ENCODE measurements around the gene CYGB. TPM values are rescaled to one million over a fixed set of nuclear protein-coding genes. Genes with fewer than 3 reads are reported as not detected.
A peak's percentile ranks its signal among the peaks of the same experiment; 100 is the strongest.

CYGB gene
- total and polyA plus RNA-seq, 2 of the 13 experiments (the other 11 are each of a cell fraction or from before 2014, with no cell fraction given), result 18.9 to 27.1 TPM

DNA sequence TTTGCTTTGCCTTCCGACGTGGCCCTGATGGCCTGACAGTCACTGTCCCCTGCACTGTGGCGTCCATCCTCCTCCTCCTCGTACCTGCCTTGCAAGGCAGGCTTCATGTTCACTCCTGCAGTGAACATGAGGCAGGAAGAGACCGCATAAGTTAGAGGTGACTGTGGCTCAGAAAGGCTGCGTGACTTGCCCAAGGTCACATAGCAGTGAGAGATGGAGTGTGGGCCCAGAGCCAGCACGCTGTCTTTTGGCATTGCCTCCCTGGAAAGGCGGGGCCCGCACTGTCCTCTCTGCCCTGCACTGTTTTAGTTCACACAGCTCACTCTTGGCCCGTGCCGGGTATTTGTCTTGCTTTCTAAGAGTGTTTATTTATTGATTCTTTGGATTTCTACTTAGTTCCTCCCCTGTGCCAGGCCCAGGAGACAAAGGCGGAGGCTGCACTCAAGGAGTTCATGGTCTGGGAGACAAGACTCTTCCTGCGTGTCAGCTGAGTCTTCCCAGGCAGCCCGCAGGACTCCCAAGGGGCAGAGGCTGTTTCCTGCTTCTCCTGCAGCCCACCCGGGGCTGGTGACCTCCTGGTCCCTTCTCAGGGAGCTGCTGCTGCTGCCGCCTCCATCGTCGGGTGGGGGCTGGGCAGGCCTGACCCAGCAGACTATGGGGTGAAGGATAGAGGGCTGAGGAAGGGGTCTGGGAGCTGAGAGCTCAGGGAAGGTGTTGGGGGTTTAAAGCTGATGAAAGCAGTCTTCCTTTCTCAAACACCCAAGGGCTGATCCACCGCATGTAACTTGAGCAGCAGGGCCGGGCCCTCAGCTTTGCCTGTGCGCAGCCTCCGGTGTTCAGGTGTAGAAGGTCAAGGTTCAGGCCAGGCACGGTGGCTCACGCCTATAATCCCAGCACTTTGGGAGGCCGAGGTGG is 12.7 kb downstream of the CYGB start (continued):
- TF ChIP-seq, protein P1, sequence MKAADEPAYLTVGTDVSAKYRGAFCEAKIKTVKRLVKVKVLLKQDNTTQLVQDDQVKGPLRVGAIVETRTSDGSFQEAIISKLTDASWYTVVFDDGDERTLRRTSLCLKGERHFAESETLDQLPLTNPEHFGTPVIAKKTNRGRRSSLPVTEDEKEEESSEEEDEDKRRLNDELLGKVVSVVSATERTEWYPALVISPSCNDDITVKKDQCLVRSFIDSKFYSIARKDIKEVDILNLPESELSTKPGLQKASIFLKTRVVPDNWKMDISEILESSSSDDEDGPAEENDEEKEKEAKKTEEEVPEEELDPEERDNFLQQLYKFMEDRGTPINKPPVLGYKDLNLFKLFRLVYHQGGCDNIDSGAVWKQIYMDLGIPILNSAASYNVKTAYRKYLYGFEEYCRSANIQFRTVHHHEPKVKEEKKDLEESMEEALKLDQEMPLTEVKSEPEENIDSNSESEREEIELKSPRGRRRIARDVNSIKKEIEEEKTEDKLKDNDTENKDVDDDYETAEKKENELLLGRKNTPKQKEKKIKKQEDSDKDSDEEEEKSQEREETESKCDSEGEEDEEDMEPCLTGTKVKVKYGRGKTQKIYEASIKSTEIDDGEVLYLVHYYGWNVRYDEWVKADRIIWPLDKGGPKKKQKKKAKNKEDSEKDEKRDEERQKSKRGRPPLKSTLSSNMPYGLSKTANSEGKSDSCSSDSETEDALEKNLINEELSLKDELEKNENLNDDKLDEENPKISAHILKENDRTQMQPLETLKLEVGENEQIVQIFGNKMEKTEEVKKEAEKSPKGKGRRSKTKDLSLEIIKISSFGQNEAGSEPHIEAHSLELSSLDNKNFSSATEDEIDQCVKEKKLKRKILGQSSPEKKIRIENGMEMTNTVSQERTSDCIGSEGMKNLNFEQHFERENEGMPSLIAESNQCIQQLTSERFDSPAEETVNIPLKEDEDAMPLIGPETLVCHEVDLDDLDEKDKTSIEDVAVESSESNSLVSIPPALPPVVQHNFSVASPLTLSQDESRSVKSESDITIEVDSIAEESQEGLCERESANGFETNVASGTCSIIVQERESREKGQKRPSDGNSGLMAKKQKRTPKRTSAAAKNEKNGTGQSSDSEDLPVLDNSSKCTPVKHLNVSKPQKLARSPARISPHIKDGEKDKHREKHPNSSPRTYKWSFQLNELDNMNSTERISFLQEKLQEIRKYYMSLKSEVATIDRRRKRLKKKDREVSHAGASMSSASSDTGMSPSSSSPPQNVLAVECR (CRISPR knock-in tag; IDR thresholded peaks at IDR 0.05; ENCODE audit: borderline replicate concordance), result no peak; the same call in 1 of the 2 replicates
- no peak for TF ChIP-seq ZNF672 (CRISPR knock-in tag; IDR thresholded peaks at IDR 0.05)
- TF ChIP-seq, protein P2, sequence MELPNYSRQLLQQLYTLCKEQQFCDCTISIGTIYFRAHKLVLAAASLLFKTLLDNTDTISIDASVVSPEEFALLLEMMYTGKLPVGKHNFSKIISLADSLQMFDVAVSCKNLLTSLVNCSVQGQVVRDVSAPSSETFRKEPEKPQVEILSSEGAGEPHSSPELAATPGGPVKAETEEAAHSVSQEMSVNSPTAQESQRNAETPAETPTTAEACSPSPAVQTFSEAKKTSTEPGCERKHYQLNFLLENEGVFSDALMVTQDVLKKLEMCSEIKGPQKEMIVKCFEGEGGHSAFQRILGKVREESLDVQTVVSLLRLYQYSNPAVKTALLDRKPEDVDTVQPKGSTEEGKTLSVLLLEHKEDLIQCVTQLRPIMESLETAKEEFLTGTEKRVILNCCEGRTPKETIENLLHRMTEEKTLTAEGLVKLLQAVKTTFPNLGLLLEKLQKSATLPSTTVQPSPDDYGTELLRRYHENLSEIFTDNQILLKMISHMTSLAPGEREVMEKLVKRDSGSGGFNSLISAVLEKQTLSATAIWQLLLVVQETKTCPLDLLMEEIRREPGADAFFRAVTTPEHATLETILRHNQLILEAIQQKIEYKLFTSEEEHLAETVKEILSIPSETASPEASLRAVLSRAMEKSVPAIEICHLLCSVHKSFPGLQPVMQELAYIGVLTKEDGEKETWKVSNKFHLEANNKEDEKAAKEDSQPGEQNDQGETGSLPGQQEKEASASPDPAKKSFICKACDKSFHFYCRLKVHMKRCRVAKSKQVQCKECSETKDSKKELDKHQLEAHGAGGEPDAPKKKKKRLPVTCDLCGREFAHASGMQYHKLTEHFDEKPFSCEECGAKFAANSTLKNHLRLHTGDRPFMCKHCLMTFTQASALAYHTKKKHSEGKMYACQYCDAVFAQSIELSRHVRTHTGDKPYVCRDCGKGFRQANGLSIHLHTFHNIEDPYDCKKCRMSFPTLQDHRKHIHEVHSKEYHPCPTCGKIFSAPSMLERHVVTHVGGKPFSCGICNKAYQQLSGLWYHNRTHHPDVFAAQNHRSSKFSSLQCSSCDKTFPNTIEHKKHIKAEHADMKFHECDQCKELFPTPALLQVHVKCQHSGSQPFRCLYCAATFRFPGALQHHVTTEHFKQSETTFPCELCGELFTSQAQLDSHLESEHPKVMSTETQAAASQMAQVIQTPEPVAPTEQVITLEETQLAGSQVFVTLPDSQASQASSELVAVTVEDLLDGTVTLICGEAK (IDR thresholded peaks at IDR 0.05), result no peak
- TF ChIP-seq, protein P2 (CRISPR knock-in tag; IDR thresholded peaks at IDR 0.05), result peak; percentile 59
- TF ChIP-seq, protein P3, sequence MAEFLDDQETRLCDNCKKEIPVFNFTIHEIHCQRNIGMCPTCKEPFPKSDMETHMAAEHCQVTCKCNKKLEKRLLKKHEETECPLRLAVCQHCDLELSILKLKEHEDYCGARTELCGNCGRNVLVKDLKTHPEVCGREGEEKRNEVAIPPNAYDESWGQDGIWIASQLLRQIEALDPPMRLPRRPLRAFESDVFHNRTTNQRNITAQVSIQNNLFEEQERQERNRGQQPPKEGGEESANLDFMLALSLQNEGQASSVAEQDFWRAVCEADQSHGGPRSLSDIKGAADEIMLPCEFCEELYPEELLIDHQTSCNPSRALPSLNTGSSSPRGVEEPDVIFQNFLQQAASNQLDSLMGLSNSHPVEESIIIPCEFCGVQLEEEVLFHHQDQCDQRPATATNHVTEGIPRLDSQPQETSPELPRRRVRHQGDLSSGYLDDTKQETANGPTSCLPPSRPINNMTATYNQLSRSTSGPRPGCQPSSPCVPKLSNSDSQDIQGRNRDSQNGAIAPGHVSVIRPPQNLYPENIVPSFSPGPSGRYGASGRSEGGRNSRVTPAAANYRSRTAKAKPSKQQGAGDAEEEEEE (CRISPR knock-in tag; IDR thresholded peaks at IDR 0.05; ENCODE audit: borderline replicate concordance), result no peak
- TF ChIP-seq ZNF550 (CRISPR knock-in tag; IDR thresholded peaks at IDR 0.05; ENCODE audit: borderline replicate concordance), result no peak
- TF ChIP-seq KLF15 (CRISPR knock-in tag; IDR thresholded peaks at IDR 0.05; ENCODE audit: borderline replicate concordance), result no peak
- no peak for TF ChIP-seq NFE2L1 (CRISPR knock-in tag; IDR thresholded peaks at IDR 0.05; ENCODE audit: borderline replicate concordance)
- 0 out of 2 replicates have a peak, but pooled peaks have one; percentile 11 for TF ChIP-seq KDM6A (CRISPR knock-in tag; IDR thresholded peaks at IDR 0.05; ENCODE audit: low read depth)
- TF ChIP-seq TP53 (CRISPR knock-in tag; conservative IDR thresholded peaks at IDR 0.05), result no peak
- TF ChIP-seq DMAP1 (CRISPR knock-in tag; IDR thresholded peaks at IDR 0.05), result peak; percentile 17; the same call in 1 of the 2 replicates
- no peak for TF ChIP-seq DR1 (CRISPR knock-in tag; IDR thresholded peaks at IDR 0.05)
- peak; percentile 25; the same call in 1 of the 2 replicates for TF ChIP-seq POGZ (CRISPR knock-in tag; IDR thresholded peaks at IDR 0.05)
